Neural progenitor cell (in vitro differentiated cells): ENCODE data around the gene PCDH20. TPM values are rescaled to one million over a fixed set of nuclear protein-coding genes. Genes with fewer than 3 reads are reported as not detected.
A peak's percentile ranks its signal among the peaks of the same experiment; 100 is the strongest.
"Not testable (repeated sequence)": the region's sequence is repeated elsewhere in the genome, so short reads cannot be mapped to it uniquely, and the experiment has no call there.

Experiments
- DNase-seq: peaks from one replicate; pipeline ENCODE4 v3.0.0-alpha.2; 2016; ENCODE audit warnings: low spot score
- H2AFZ ChIP-seq: fragments of 200-600 bp; sonication (generic); replicated peaks from 2 replicates; pipeline ENCODE4 v1.6.1; 2016; ENCODE audit warnings: antibody characterized with exemption
- H3F3A ChIP-seq: fragments of 200-600 bp; sonication (generic); 2 replicates; pipeline ENCODE4 v1.6.1; 2016; ENCODE audit warnings: antibody characterized with exemption, low read depth
- H3K27ac ChIP-seq: fragments of 200-600 bp; sonication (generic); 2 replicates; pipeline ENCODE4 v1.5.1; 2016; ENCODE audit warnings: mild to moderate bottlenecking
- H3K27me3 ChIP-seq: fragments of 200-600 bp; sonication (generic); 2 replicates; pipeline ENCODE4 v1.6.1; 2016; ENCODE audit warnings: mild to moderate bottlenecking, moderate library complexity
- H3K36me3 ChIP-seq: fragments of 200-600 bp; sonication (generic); 2 replicates; pipeline ENCODE4 v1.5.1; 2016
- H3K4me1 ChIP-seq: fragments of 200-600 bp; sonication (generic); 2 replicates; pipeline ENCODE4 v1.6.1; 2016; ENCODE audit warnings: mixed run types
- H3K4me2 ChIP-seq: fragments of 200-600 bp; sonication (generic); 2 replicates; pipeline ENCODE4 v1.6.1; 2016
- H3K4me3 ChIP-seq: fragments of 200-600 bp; sonication (generic); 2 replicates; pipeline ENCODE4 v1.5.1; 2016
- H3K79me2 ChIP-seq: fragments of 200-600 bp; sonication (generic); 2 replicates; pipeline ENCODE4 v1.6.1; 2016; ENCODE audit warnings: low read depth
- H3K9ac ChIP-seq: fragments of 200-600 bp; sonication (generic); 2 replicates; pipeline ENCODE4 v1.6.1; 2016
- H3K9me3 ChIP-seq: fragments of 200-600 bp; sonication (generic); 2 replicates; pipeline ENCODE4 v1.5.1; 2016; ENCODE audit warnings: low read depth
- H4K20me1 ChIP-seq: fragments of 200-600 bp; sonication (generic); 2 replicates; pipeline ENCODE4 v1.6.1; 2016; ENCODE audit warnings: low read depth
- H3K27ac Mint-ChIP-seq: 3 replicates; pipeline ENCODE4 v1.8.0; 2021; ENCODE audit warnings: mixed read lengths
- H3K27me3 Mint-ChIP-seq: 2 replicates; pipeline ENCODE4 v1.8.0; 2022; ENCODE audit warnings: low read depth, mild to moderate bottlenecking, inconsistent platforms, moderate library complexity, mixed read lengths; ENCODE audit not compliant: insufficient read depth
- H3K36me3 Mint-ChIP-seq: 3 replicates; pipeline ENCODE4 v1.8.0; 2021; ENCODE audit warnings: mixed read lengths
- H3K4me1 Mint-ChIP-seq: 3 replicates; pipeline ENCODE4 v1.8.0; 2021; ENCODE audit warnings: mixed read lengths
- H3K4me3 Mint-ChIP-seq: 3 replicates; pipeline ENCODE4 v1.8.0; 2021; ENCODE audit warnings: mild to moderate bottlenecking, moderate library complexity, mixed read lengths
- H3K9me3 Mint-ChIP-seq: 3 replicates; pipeline ENCODE4 v1.8.0; 2020; ENCODE audit warnings: mixed read lengths
- EZH2 ChIP-seq: fragments of 200-600 bp; sonication (generic); IDR thresholded peaks from 2 replicates; pipeline ENCODE4 v1.6.1; 2017; ENCODE audit warnings: antibody characterized with exemption, mild to moderate bottlenecking, moderate library complexity
- EZH2phosphoT487 ChIP-seq: fragments of 200-600 bp; sonication (generic); IDR thresholded peaks from 2 replicates; pipeline ENCODE4 v1.6.1; 2017; ENCODE audit warnings: antibody characterized with exemption
- total RNA-seq: library from RNA; depleted of rRNA; stranded (reverse); fragments of >200 nt; gene quantifications from 2 replicates; pipeline ENCODE4 v1.2.3, GENCODE V29; 2015; ENCODE audit warnings: low replicate concordance
- TF ChIP-seq, protein P1 (sequence below): fragments of 200-600 bp; sonication (generic); IDR thresholded peaks from 2 replicates; pipeline ENCODE4 v1.5.1; 2017; ENCODE audit warnings: antibody characterized with exemption, mild to moderate bottlenecking

PCDH20 gene
- total RNA-seq, 1 donor from 2014 or later, result 0.17 TPM

DNA sequence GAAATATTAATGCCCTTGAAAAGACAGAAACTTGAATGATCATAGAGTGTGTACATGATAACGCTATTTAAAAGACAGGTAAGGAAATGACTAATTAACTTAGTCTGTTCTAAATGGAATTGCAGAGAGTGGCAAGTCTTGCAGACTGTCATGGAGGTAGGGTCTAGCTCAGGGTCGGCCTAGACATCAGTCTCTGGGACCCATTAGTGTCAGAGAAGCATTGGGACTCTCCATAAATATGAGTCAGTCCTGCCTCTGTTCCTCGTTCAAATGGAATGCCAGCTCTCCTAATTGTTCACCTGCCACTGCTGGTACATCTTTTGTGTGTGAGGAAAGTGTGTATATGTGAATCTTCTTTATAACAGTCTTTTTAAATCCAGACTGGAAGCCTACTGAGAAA, 28.0 kb downstream of the PCDH20 start:
- H3K27ac ChIP-seq, result no peak overlapping the region
- no peaks in the 10 kb centered on the region for H3K36me3 ChIP-seq
- Mint-ChIP-seq H3K27me3 (no peaks in the 10 kb centered on the region), H3K4me1 (no peaks in the 10 kb centered on the region), H3K9me3 (no peaks in the 10 kb centered on the region), H3K36me3 (no peaks in the 10 kb centered on the region), H3K27ac (no peak overlapping the region), H3K4me3 (no peak overlapping the region)
- no peaks in the 10 kb centered on the region for H3F3A ChIP-seq
- no peak overlapping the region for H3K9ac ChIP-seq
- H3K4me2 ChIP-seq, result no peak overlapping the region
- H3K4me3 ChIP-seq, result no peak overlapping the region
- H3K4me1 ChIP-seq, result no peaks in the 10 kb centered on the region
- H2AFZ ChIP-seq, result peak overlapping the region; percentile 34
- TF ChIP-seq, protein P1, sequence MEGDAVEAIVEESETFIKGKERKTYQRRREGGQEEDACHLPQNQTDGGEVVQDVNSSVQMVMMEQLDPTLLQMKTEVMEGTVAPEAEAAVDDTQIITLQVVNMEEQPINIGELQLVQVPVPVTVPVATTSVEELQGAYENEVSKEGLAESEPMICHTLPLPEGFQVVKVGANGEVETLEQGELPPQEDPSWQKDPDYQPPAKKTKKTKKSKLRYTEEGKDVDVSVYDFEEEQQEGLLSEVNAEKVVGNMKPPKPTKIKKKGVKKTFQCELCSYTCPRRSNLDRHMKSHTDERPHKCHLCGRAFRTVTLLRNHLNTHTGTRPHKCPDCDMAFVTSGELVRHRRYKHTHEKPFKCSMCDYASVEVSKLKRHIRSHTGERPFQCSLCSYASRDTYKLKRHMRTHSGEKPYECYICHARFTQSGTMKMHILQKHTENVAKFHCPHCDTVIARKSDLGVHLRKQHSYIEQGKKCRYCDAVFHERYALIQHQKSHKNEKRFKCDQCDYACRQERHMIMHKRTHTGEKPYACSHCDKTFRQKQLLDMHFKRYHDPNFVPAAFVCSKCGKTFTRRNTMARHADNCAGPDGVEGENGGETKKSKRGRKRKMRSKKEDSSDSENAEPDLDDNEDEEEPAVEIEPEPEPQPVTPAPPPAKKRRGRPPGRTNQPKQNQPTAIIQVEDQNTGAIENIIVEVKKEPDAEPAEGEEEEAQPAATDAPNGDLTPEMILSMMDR, result no peak
- TF ChIP-seq EZH2 (no peak), EZH2phosphoT487 (no peak)
- H3K79me2 ChIP-seq, result no peaks in the 10 kb centered on the region
- no peaks in the 10 kb centered on the region for H3K27me3 ChIP-seq
- H4K20me1 ChIP-seq, result no peaks in the 10 kb centered on the region
- no peak for DNase-seq
- no peaks in the 10 kb centered on the region for H3K9me3 ChIP-seq

DNA sequence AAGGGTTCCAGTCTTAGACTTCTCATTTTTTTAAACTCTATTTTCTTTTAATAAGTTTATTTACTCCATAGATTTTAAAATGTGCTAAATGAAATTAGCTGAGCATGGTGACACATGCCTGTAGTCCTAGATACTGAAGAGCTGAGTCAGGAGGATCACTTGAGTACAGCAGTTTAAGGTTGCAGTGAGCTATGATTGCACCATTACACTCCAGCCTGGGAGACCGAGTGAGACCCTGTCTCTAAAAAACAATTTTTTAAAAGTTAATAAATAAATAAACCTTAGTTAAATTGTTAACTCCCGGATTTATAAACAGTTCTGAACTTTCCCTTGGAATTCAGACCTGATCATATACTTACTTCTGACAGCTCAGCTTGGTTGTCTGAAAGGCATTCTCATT, 32.5 kb downstream of the PCDH20 start:
- no peak overlapping the region for H3K27ac Mint-ChIP-seq
- H3K9me3 ChIP-seq, result no peaks in the 10 kb centered on the region
- no peaks in the 10 kb centered on the region for H3K36me3 ChIP-seq
- H3K27me3 ChIP-seq, result no peaks in the 10 kb centered on the region
- no peak overlapping the region for H3K4me3 ChIP-seq
- H2AFZ ChIP-seq, result no peak overlapping the region
- no peaks in the 10 kb centered on the region for H3K36me3 Mint-ChIP-seq
- no peak for DNase-seq
- no peaks in the 10 kb centered on the region for H3K4me1 ChIP-seq
- H3K79me2 ChIP-seq, result no peaks in the 10 kb centered on the region
- H3K27ac ChIP-seq, result no peak overlapping the region
- no peaks in the 10 kb centered on the region for H3K9me3 Mint-ChIP-seq
- no peaks in the 10 kb centered on the region for H4K20me1 ChIP-seq
- no peaks in the 10 kb centered on the region for H3K4me1 Mint-ChIP-seq
- H3K4me3 Mint-ChIP-seq, result no peak overlapping the region
- H3K4me2 ChIP-seq, result no peak overlapping the region
- H3F3A ChIP-seq, result no peaks in the 10 kb centered on the region
- no peaks in the 10 kb centered on the region for H3K27me3 Mint-ChIP-seq
- H3K9ac ChIP-seq, result no peak overlapping the region
- TF ChIP-seq, protein P1, result no peak
- no peak for TF ChIP-seq EZH2
- TF ChIP-seq EZH2phosphoT487, result no peak

DNA sequence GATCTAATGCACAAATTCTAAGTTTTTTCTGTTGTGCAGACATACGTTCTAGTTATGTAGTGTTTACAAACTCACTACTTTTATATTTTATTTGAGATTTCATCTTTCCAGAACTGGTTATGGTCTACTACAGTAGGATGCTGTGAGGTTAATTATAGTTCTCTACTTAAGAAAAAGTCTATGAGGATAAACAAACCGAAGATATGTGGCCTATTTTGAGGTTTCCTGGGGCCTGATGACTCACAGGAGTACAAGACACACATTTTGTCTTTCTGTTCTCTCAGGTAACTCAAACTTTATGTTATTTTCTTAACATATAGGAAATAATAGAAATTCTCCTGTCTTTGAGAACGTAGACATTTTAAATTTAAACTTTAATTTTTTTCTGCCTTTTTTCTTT, 45.1 kb downstream of the PCDH20 start:
- H3K36me3 ChIP-seq, result no peaks in the 10 kb centered on the region

DNA sequence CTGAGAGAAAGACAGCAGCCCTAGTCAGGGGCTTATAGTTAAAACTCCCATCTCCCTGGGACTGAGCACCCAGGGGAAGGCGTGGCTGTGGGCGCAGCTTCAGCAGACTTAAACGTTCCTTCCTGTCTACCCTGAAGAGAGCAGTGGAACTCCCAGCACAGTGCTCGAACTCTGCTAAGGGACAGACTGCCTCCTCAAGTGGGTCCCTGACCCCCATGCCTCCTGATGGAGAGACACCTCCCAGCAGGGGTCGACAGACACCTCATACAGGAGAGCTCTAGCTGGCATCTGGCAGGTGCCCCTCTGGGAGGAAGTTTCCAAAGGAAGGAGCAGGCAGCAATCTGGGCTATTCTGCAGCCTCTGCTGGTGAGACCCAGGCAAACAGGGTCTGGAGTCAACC, 51.0 kb downstream of the PCDH20 start:
- H3K27me3 Mint-ChIP-seq, H3F3A ChIP-seq: not testable (repeated sequence)

More for the DNA sequence above, 45.1 kb downstream of the PCDH20 start:
- Histone ChIP-seq H3K79me2 (no peaks in the 10 kb centered on the region), H3K9me3 (no peaks in the 10 kb centered on the region), H3K4me1 (no peaks in the 10 kb centered on the region), H3K4me2 (no peak overlapping the region), H2AFZ (no peak overlapping the region), H3K4me3 (no peak overlapping the region), H4K20me1 (no peaks in the 10 kb centered on the region), H3F3A (no peaks in the 10 kb centered on the region), H3K27ac (no peak overlapping the region), H3K9ac (no peak overlapping the region), H3K27me3 (no peaks in the 10 kb centered on the region)
- Mint-ChIP-seq H3K4me3 (no peak overlapping the region), H3K27me3 (no peaks in the 10 kb centered on the region), H3K36me3 (no peaks in the 10 kb centered on the region), H3K4me1 (no peaks in the 10 kb centered on the region), H3K27ac (no peak overlapping the region), H3K9me3 (peaks cover 5% of the 10 kb centered on the region)
- no peak for DNase-seq
- TF ChIP-seq EZH2 (no peak), EZH2phosphoT487 (no peak)
- TF ChIP-seq, protein P1, result no peak

More for the DNA sequence above, 51.0 kb downstream of the PCDH20 start:
- H3K79me2 ChIP-seq, H3K27me3 ChIP-seq, H3K4me3 ChIP-seq, H3K4me1 Mint-ChIP-seq, H3K4me1 ChIP-seq, H3K9ac ChIP-seq, H3K36me3 Mint-ChIP-seq, H3K36me3 ChIP-seq, H3K9me3 ChIP-seq, H2AFZ ChIP-seq, H3K9me3 Mint-ChIP-seq, H3K27ac Mint-ChIP-seq, H4K20me1 ChIP-seq, H3K4me2 ChIP-seq, H3K27ac ChIP-seq, DNase-seq, H3K4me3 Mint-ChIP-seq: not testable (repeated sequence)
